Smooth muscle cell (in vitro differentiated cells): ENCODE data around the gene RNF41. TPM values are rescaled to one million over a fixed set of nuclear protein-coding genes. Genes with fewer than 3 reads are reported as not detected.

Experiments
- DNase-seq: peaks from one replicate; lab custom pipeline; 2025; ENCODE audit not compliant: unreplicated experiment; lab: John Stamatoyannopoulos, UW
- H2AFZ ChIP-seq: fragments of 200-600 bp; sonication (generic); 2 replicates; pipeline ENCODE4 v1.6.0; 2016; ENCODE audit warnings: antibody characterized with exemption, low read depth, mild to moderate bottlenecking
- H3F3A ChIP-seq: fragments of 200-600 bp; sonication (generic); 2 replicates; pipeline ENCODE4 v1.6.0; 2017; ENCODE audit warnings: antibody characterized with exemption, low read depth
- H3K27ac ChIP-seq: fragments of 200-600 bp; sonication (generic); 2 replicates; pipeline ENCODE4 v1.5.1; 2016; ENCODE audit warnings: low read depth, mild to moderate bottlenecking
- H3K27me3 ChIP-seq: fragments of 200-600 bp; sonication (generic); 2 replicates; pipeline ENCODE4 v1.6.1; 2016; ENCODE audit warnings: low read depth, mild to moderate bottlenecking
- H3K36me3 ChIP-seq: fragments of 200-600 bp; sonication (generic); 2 replicates; pipeline ENCODE4 v1.5.1; 2016; ENCODE audit warnings: low read depth
- H3K4me1 ChIP-seq: fragments of 200-600 bp; sonication (generic); 2 replicates; pipeline ENCODE4 v1.5.1; 2016; ENCODE audit warnings: low read depth
- H3K4me2 ChIP-seq: fragments of 200-600 bp; sonication (generic); 2 replicates; pipeline ENCODE4 v1.6.0; 2016; ENCODE audit warnings: mild to moderate bottlenecking
- H3K4me3 ChIP-seq: fragments of 200-600 bp; sonication (generic); 2 replicates; pipeline ENCODE4 v1.5.1; 2016; ENCODE audit warnings: mild to moderate bottlenecking
- H3K79me2 ChIP-seq: fragments of 200-600 bp; sonication (generic); 2 replicates; pipeline ENCODE4 v1.6.0; 2016; ENCODE audit warnings: low read depth, mild to moderate bottlenecking
- H3K9ac ChIP-seq: fragments of 200-600 bp; sonication (generic); 2 replicates; pipeline ENCODE4 v1.6.0; 2016; ENCODE audit warnings: low read depth
- H3K9me3 ChIP-seq: fragments of 200-600 bp; sonication (generic); replicated peaks from 2 replicates; pipeline ENCODE4 v1.5.1; 2016; ENCODE audit warnings: low read depth
- H4K20me1 ChIP-seq: fragments of 200-600 bp; sonication (generic); 2 replicates; pipeline ENCODE4 v1.6.0; 2016; ENCODE audit warnings: low read depth
- WGBS: methylation state at CpG from one replicate; pipeline ENCODE4 v1.1.7; 2016; ENCODE audit warnings: low lambda C conversion rate; 5-methylcytosine and 5-hydroxymethylcytosine counted together
- polyA plus RNA-seq: library from polyadenylated mRNA; unstranded; fragments of >200 nt; fragmentation: Nextera tagmentation; extraction: Ambion mirVana; gene quantifications from 2 replicates; pipeline ENCODE4 v1.2.1, GENCODE V29; 2016
- total RNA-seq: library from RNA; depleted of rRNA; stranded (reverse); fragments of >200 nt; gene quantifications from 2 replicates; pipeline ENCODE4 v1.2.3, GENCODE V29; 2014
- TF ChIP-seq, protein P1 (sequence below): fragments of 200-600 bp; sonication (generic); IDR thresholded peaks from 2 replicates; pipeline ENCODE4 v1.5.1; 2017; ENCODE audit warnings: borderline replicate concordance, mild to moderate bottlenecking, antibody characterized with exemption; ENCODE audit not compliant: insufficient read depth, poor library complexity, severe bottlenecking

Gene RNF41
- total and polyA plus RNA-seq, 2 experiments from 2014 or later, result 19.4 to 46.1 TPM

DNA sequence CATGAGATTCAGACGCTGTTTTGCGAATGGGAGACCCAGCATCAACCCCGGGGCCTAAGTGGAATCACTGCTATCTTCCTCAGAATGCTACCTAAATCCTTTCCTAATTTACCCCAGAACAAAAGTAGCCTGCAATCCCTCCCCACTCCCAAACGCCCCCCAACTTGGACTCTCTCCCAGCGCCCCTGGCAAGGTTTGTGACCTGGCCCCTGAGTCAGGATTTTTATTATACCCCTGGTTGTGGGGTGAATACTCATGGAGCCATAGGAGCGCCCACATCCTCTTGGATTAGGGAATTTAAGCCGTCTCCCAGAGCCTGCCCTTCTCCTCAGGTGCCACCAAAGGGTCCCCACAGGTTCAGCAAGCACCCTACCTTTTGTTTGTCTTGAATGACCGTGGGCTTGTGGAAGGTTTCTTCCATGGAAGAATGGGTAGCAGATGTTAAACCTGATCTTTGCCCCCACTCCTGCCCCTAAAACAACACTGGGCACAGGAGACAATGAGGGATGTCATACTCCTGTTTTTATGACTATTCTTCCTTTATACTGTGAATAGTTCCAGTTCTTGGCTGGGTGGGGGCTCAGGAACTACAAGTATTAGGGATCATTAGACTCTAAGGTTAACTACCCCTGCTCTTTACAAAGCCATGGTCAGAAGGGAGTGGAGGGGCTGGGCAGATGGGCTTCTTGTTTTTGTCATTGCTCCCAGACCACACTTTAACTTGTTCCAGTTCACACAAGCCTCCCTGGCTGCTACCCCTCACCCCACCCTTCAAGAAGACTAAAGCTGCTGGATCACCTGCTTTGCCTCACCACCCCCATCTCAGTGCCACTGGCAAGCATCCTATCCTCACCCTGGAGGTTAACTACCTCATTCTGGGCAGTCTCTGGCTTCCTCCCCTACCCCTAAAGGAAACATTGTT lies 68.7 kb downstream of the RNF41 start:
- Histone ChIP-seq H3K4me2 (peak overlapping the region; percentile 93), H3K9ac (peak overlapping the region; percentile 56), H4K20me1 (no peaks in the 10 kb centered on the region), H3K27me3 (no peaks in the 10 kb centered on the region), H3K27ac (no peak overlapping the region), H3K36me3 (no peaks in the 10 kb centered on the region), H3F3A (peaks cover 6% of the 10 kb centered on the region), H3K9me3 (no peaks in the 10 kb centered on the region), H3K4me1 (peaks cover 18% of the 10 kb centered on the region), H3K79me2 (peaks cover 10% of the 10 kb centered on the region), H3K4me3 (peak overlapping the region; percentile 66), H2AFZ (no peak overlapping the region)
- DNase-seq, result no peak
- 19% methylated on average over 8 of the region's 8 CpGs for WGBS
- TF ChIP-seq, protein P1, sequence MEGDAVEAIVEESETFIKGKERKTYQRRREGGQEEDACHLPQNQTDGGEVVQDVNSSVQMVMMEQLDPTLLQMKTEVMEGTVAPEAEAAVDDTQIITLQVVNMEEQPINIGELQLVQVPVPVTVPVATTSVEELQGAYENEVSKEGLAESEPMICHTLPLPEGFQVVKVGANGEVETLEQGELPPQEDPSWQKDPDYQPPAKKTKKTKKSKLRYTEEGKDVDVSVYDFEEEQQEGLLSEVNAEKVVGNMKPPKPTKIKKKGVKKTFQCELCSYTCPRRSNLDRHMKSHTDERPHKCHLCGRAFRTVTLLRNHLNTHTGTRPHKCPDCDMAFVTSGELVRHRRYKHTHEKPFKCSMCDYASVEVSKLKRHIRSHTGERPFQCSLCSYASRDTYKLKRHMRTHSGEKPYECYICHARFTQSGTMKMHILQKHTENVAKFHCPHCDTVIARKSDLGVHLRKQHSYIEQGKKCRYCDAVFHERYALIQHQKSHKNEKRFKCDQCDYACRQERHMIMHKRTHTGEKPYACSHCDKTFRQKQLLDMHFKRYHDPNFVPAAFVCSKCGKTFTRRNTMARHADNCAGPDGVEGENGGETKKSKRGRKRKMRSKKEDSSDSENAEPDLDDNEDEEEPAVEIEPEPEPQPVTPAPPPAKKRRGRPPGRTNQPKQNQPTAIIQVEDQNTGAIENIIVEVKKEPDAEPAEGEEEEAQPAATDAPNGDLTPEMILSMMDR, result no peak

Other genes with a start within 250 kb of the RNF41 start
- 77.2 and 90.4 TPM in 2 replicates for gene RAB5B, start 247.8 kb downstream of the RNF41 start, total RNA-seq
- gene RAB5B, start 247.8 kb downstream of the RNF41 start, polyA plus RNA-seq, result 81.9 and 93.4 TPM in 2 replicates
- 9.8 and 19.1 TPM in 2 replicates for gene SUOX, start 224.6 kb downstream of the RNF41 start, total RNA-seq
- 12.8 and 13.8 TPM in 2 replicates for gene SUOX, start 224.6 kb downstream of the RNF41 start, polyA plus RNA-seq
- 3.9 and 4.2 TPM in 2 replicates for gene IKZF4, start 200.9 kb downstream of the RNF41 start, total RNA-seq
- 5.4 and 6.8 TPM in 2 replicates for gene IKZF4, start 200.9 kb downstream of the RNF41 start, polyA plus RNA-seq
- 731 and 845 TPM in 2 replicates for gene RPS26, start 180.0 kb downstream of the RNF41 start, total RNA-seq
- gene RPS26, start 180.0 kb downstream of the RNF41 start, polyA plus RNA-seq, result 282 and 323 TPM in 2 replicates
- 7.2 and 9.2 TPM in 2 replicates for gene ERBB3, start 141.8 kb downstream of the RNF41 start, total RNA-seq
- 1.2 and 9.8 TPM in 2 replicates for gene ERBB3, start 141.8 kb downstream of the RNF41 start, polyA plus RNA-seq
- gene PA2G4, start 117.4 kb downstream of the RNF41 start, total RNA-seq, result 88.6 and 118 TPM in 2 replicates
- gene PA2G4, start 117.4 kb downstream of the RNF41 start, polyA plus RNA-seq, result 99.8 and 113 TPM in 2 replicates
- 2,929 and 3,246 TPM in 2 replicates for gene RPL41, start 105.3 kb downstream of the RNF41 start, total RNA-seq
- gene RPL41, start 105.3 kb downstream of the RNF41 start, polyA plus RNA-seq, result 2,414 and 2,571 TPM in 2 replicates
- 1.9 and 6.7 TPM in 2 replicates for gene ZC3H10, start 103.7 kb downstream of the RNF41 start, total RNA-seq
- gene ZC3H10, start 103.7 kb downstream of the RNF41 start, polyA plus RNA-seq, result 2.8 TPM in 2 replicates
- gene ESYT1, start 93.7 kb downstream of the RNF41 start, total RNA-seq, result 76.0 and 87.7 TPM in 2 replicates
- 69.5 and 77.0 TPM in 2 replicates for gene ESYT1, start 93.7 kb downstream of the RNF41 start, polyA plus RNA-seq
- 44.5 and 59.0 TPM in 2 replicates for gene MYL6B, start 69.3 kb downstream of the RNF41 start, total RNA-seq
- 107 and 121 TPM in 2 replicates for gene MYL6B, start 69.3 kb downstream of the RNF41 start, polyA plus RNA-seq
- 2,329 and 2,776 TPM in 2 replicates for gene MYL6, start 63.6 kb downstream of the RNF41 start, total RNA-seq
- 4,165 and 4,181 TPM in 2 replicates for gene MYL6, start 63.6 kb downstream of the RNF41 start, polyA plus RNA-seq
- gene SMARCC2, start 32.4 kb downstream of the RNF41 start, total RNA-seq, result 28.2 and 43.8 TPM in 2 replicates
- gene SMARCC2, start 32.4 kb downstream of the RNF41 start, polyA plus RNA-seq, result 32.2 and 39.2 TPM in 2 replicates
- gene NABP2, start 2.4 kb upstream of the RNF41 start, total RNA-seq, result 20.9 and 33.8 TPM in 2 replicates
- 14.2 and 16.4 TPM in 2 replicates for gene NABP2, start 2.4 kb upstream of the RNF41 start, polyA plus RNA-seq
- gene SLC39A5, start 8.1 kb upstream of the RNF41 start, total RNA-seq, result 0.36 and 0.99 TPM in 2 replicates
- gene SLC39A5, start 8.1 kb upstream of the RNF41 start, polyA plus RNA-seq, result not detected in 2 replicates
- gene ANKRD52, start 36.5 kb upstream of the RNF41 start, total RNA-seq, result 31.4 and 32.5 TPM in 2 replicates
- 49.9 and 54.0 TPM in 2 replicates for gene ANKRD52, start 36.5 kb upstream of the RNF41 start, polyA plus RNA-seq
- 8.7 and 11.0 TPM in 2 replicates for gene COQ10A, start 45.0 kb upstream of the RNF41 start, total RNA-seq
- 9.8 and 16.8 TPM in 2 replicates for gene COQ10A, start 45.0 kb upstream of the RNF41 start, polyA plus RNA-seq
- 96.5 and 138 TPM in 2 replicates for gene CS, start 78.4 kb upstream of the RNF41 start, total RNA-seq
- gene CS, start 78.4 kb upstream of the RNF41 start, polyA plus RNA-seq, result 83.3 and 107 TPM in 2 replicates
- gene CNPY2, start 94.1 kb upstream of the RNF41 start, total RNA-seq, result 147 and 171 TPM in 2 replicates
- 334 and 342 TPM in 2 replicates for gene CNPY2, start 94.1 kb upstream of the RNF41 start, polyA plus RNA-seq
- gene PAN2, start 112.1 kb upstream of the RNF41 start, total RNA-seq, result 20.3 and 55.6 TPM in 2 replicates
- gene PAN2, start 112.1 kb upstream of the RNF41 start, polyA plus RNA-seq, result 12.9 and 14.7 TPM in 2 replicates
- gene IL23A, start 117.0 kb upstream of the RNF41 start, total RNA-seq, result 0.54 and 1.9 TPM in 2 replicates
- gene IL23A, start 117.0 kb upstream of the RNF41 start, polyA plus RNA-seq, result 0.35 and 0.85 TPM in 2 replicates
- 141 and 148 TPM in 2 replicates for gene STAT2, start 138.2 kb upstream of the RNF41 start, total RNA-seq
- 94.6 and 108 TPM in 2 replicates for gene STAT2, start 138.2 kb upstream of the RNF41 start, polyA plus RNA-seq
- gene APOF, start 140.9 kb upstream of the RNF41 start, total RNA-seq, result not detected in 2 replicates
- not detected in 2 replicates for gene APOF, start 140.9 kb upstream of the RNF41 start, polyA plus RNA-seq
- gene TIMELESS, start 227.5 kb upstream of the RNF41 start, total RNA-seq, result 6.3 and 7.2 TPM in 2 replicates
- 9.9 and 11.7 TPM in 2 replicates for gene TIMELESS, start 227.5 kb upstream of the RNF41 start, polyA plus RNA-seq
- gene MIP, start 232.7 kb upstream of the RNF41 start, total RNA-seq, result not detected in 2 replicates
- 0.19 TPM in 1 of 2 replicates, not detected in the other for gene MIP, start 232.7 kb upstream of the RNF41 start, polyA plus RNA-seq
- 1.0 and 1.1 TPM in 2 replicates for gene SPRYD4, start 246.7 kb upstream of the RNF41 start, total RNA-seq
- gene SPRYD4, start 246.7 kb upstream of the RNF41 start, polyA plus RNA-seq, result 0.71 and 1.6 TPM in 2 replicates